H7 (cell line): ENCODE data around the gene FGF12. TPM values are rescaled to one million over a fixed set of nuclear protein-coding genes. Genes with fewer than 3 reads are reported as not detected.

ENCODE experiments used
- DNase-seq: peaks from one replicate; pipeline ENCODE4 v3.0.0; 2012
- H3K27me3 ChIP-seq: 2 replicates; pipeline ENCODE4 v1.6.0; 2011; ENCODE audit warnings: mild to moderate bottlenecking, low read length; ENCODE audit not compliant: control insufficient read depth, insufficient read depth
- H3K36me3 ChIP-seq: replicated peaks from 2 replicates; pipeline ENCODE4 v1.5.1; 2011; ENCODE audit warnings: low read length; ENCODE audit not compliant: control insufficient read depth, insufficient read depth
- H3K4me3 ChIP-seq: 2 replicates; pipeline ENCODE4 v1.5.1; 2011; ENCODE audit warnings: low read depth, mild to moderate bottlenecking, control low read depth, low read length, moderate library complexity; ENCODE audit not compliant: insufficient read depth
- total RNA-seq: library from RNA; depleted of rRNA; stranded (reverse); fragments of >200 nt; shearing (Covaris generic); gene quantifications from 2 replicates; pipeline ENCODE4 v1.2.3, GENCODE V29; 2014

The FGF12 gene
- total RNA-seq, 1 experiment from 2014 or later, result 9.6 TPM

DNA sequence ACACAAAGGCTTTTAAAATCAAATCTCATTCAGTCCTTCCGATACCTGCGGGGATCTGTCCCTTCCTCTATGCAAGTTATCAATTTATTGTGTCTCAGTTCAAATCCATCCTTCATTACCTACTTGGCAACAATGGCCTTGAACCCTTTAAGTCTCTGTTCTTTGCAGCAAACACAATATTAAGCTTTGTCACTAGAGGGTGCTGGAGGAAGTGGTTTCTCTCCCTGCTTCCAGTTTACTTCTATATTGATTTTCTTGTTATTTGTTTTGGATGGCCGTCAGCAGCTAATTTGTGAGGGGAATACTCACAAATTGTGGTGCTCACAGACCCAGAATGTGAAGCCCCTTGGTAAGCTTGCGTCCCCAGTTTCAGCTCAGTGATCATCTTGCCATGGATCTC, 278.3 kb downstream of the FGF12 start:
- no peak overlapping the region for H3K4me3 ChIP-seq
- H3K27me3 ChIP-seq, result no peaks in the 10 kb centered on the region
- DNase-seq, result peak; percentile 8
- H3K36me3 ChIP-seq, result no peaks in the 10 kb centered on the region

DNA sequence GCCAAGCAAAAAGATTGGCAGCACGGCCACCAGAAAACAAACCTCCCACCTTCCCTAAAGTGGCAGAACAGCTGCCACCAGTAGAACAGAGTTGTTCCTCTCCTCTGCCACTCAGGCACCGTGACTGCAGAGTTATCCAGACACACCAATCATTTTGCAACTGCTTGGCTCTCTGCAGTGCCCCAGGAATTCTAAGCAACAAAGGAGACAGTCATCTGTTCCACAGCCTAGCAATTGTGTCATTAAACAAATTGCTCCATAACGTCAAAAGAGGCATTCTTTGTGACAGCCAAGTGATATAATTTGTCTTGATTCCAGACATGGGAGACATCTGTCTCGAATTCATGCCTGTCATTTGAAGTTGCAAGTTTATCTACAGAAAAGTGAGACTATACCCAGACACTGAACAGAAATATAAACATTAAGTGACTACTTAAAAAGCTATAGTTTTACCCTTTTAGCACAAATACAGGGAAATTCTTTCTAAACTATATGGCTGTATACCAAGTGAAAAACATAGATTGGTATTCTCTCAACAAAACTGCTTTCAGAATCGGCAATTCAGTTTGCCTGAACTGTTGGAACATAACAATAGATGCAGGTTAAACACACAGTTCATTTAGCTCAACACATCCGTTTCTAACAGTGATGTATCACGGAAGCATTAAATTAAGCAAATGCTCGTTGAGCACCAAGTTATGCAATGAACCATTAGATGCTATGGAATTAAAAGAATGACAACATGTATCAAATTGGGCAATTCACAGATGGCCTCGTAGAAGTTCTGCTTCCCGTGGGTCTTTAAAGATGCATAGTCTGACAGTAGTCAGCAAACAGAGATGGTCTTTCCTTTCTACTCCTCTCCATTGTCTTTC, 281.3 kb downstream of the FGF12 start:
- no peak for DNase-seq
- Histone ChIP-seq H3K4me3 (no peak overlapping the region), H3K36me3 (no peaks in the 10 kb centered on the region), H3K27me3 (no peaks in the 10 kb centered on the region)

GRCh38 chr3:192444791-192445106, 282.6 kb downstream of the FGF12 start:
- H3K36me3 ChIP-seq, result no peaks in the 10 kb centered on the region
- DNase-seq, result no peak
- no peak overlapping the region for H3K4me3 ChIP-seq
- H3K27me3 ChIP-seq, result no peaks in the 10 kb centered on the region

GRCh38 chr3:192444096-192444790, 283.1 kb downstream of the FGF12 start:
- Histone ChIP-seq H3K36me3 (no peaks in the 10 kb centered on the region), H3K27me3 (no peaks in the 10 kb centered on the region), H3K4me3 (no peak overlapping the region)
- DNase-seq, result peak; percentile 36

GRCh38 chr3:192435241-192435640, 292.1 kb downstream of the FGF12 start:
- DNase-seq, result no peak
- Histone ChIP-seq H3K27me3 (no peaks in the 10 kb centered on the region), H3K36me3 (no peaks in the 10 kb centered on the region), H3K4me3 (no peak overlapping the region)

- no peak for DNase-seq
- H3K36me3 ChIP-seq, result no peaks in the 10 kb centered on the region
- no peaks in the 10 kb centered on the region for H3K27me3 ChIP-seq
- no peak overlapping the region for H3K4me3 ChIP-seq
These were observed 293.2 kb downstream of the FGF12 start for GRCh38 chr3:192434186-192434585.

- no peak overlapping the region for H3K4me3 ChIP-seq
- DNase-seq, result no peak
- H3K36me3 ChIP-seq, result no peaks in the 10 kb centered on the region
- no peaks in the 10 kb centered on the region for H3K27me3 ChIP-seq
These were observed 293.6 kb downstream of the FGF12 start for GRCh38 chr3:192433704-192434103.

- H3K4me3 ChIP-seq, result no peak overlapping the region
- no peak for DNase-seq
- H3K36me3 ChIP-seq, result no peaks in the 10 kb centered on the region
- no peaks in the 10 kb centered on the region; the same call in 1 of the 2 replicates for H3K27me3 ChIP-seq
These were observed 304.4 kb downstream of the FGF12 start for GRCh38 chr3:192422997-192423342.

GRCh38 chr3:192422321-192422996, 304.9 kb downstream of the FGF12 start:
- H3K36me3 ChIP-seq, result no peaks in the 10 kb centered on the region
- no peaks in the 10 kb centered on the region; the same call in 1 of the 2 replicates for H3K27me3 ChIP-seq
- H3K4me3 ChIP-seq, result no peak overlapping the region
- DNase-seq, result no peak

DNA sequence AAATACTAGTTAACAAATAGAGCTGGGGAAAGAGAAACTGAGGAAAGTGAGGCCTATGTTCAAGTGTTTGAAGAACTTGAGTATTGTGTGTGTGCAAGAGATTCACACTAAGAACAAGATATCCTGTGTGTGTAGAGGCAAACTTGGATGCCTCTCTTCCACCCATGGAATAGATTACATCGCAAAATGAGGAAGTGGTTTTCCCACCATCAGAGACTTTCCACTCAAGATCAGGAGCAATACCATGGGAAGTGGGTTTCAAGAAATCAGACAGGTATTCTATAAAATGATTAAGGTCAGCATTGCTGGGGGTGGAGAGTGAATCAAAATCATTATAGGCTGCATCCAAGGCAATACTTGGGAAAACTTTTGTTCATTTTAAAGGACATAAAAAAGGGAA, 308.0 kb downstream of the FGF12 start:
- no peak overlapping the region for H3K4me3 ChIP-seq
- no peak for DNase-seq
- no peaks in the 10 kb centered on the region; the same call in 1 of the 2 replicates for H3K27me3 ChIP-seq
- H3K36me3 ChIP-seq, result no peaks in the 10 kb centered on the region

DNA sequence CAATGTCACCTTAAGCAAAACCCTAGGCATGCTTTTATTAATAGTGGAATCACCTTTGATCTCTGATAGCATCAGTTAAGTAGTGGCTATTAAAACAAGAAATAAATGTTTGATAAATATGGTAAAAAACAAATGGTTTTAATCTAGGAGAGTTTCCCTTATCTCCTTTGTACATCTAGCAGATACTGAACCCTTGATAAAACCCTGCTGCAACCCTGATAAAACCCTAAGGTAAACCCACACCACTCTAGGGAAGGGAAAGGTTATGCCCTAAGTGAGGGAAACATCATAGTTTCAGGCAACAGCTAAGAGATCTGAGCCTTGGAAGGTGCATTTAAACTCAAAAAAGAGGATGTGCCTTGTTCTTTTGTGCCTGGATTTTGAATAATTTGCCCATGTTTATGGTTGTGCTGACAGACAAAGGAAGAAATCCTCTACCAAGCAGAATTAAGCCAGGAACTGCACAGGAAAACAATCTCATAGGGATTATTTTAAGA, 309.7 kb downstream of the FGF12 start:
- H3K4me3 ChIP-seq, result no peak overlapping the region
- no peaks in the 10 kb centered on the region for H3K36me3 ChIP-seq
- peaks cover 12% of the 10 kb centered on the region; the same call in 1 of the 2 replicates for H3K27me3 ChIP-seq
- DNase-seq, result no peak

DNA sequence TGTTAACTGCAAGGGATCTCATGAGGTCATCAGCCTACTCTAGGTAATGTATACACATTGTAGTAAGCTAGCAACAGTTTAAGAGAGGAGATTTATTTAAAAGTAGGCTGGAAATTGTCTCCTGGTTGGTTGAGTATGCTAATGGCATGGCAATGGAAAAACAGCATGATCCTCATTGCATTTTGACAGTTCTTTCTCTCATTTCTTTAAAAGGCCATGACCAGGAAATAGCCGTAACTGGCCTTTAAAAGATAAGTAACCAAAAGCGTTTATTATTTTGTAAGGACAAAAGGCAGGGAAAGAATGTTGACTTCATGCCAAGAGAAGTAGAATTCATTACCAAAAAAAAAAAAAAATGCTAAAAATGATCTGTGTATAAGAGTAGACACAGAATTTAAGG, 310.3 kb downstream of the FGF12 start:
- Histone ChIP-seq H3K36me3 (no peaks in the 10 kb centered on the region), H3K4me3 (no peak overlapping the region), H3K27me3 (peaks cover 18% of the 10 kb centered on the region; the same call in 1 of the 2 replicates)
- DNase-seq, result no peak

DNA sequence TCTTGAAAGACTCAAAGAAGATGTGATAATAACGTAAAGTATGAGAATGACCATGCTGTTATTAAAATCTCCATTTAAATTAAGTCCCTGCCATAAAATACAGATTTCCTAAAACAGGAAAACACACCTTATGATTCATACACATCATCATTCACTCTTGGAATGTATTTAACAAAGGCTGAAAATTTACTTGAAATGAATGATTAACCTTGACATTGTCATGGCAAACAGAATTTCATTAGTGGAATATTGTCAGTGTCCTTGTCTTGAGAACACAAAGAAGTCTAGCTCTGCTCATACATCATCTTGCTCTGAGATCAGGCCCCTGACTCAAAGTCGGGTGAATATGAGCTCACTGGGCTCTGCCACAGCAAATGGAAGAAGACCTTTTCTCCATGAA, 313.9 kb downstream of the FGF12 start:
- DNase-seq, result no peak
- Histone ChIP-seq H3K36me3 (no peaks in the 10 kb centered on the region), H3K4me3 (no peak overlapping the region), H3K27me3 (peaks cover 40% of the 10 kb centered on the region; the same call in 1 of the 2 replicates)

- Histone ChIP-seq H3K4me3 (peak overlapping the region; percentile 79), H3K36me3 (no peaks in the 10 kb centered on the region), H3K27me3 (peaks cover 64% of the 10 kb centered on the region)
- DNase-seq, result no peak
These were observed 316.7 kb downstream of the FGF12 start for GRCh38 chr3:192410684-192410960.
